Renal pelvis (tissue), 4 donors: Measurements from ENCODE around the gene IGF2BP1. TPM values are rescaled to one million over a fixed set of nuclear protein-coding genes. Genes with fewer than 3 reads are reported as not detected.
"Not testable (repeated sequence)": the region's sequence is repeated elsewhere in the genome, so short reads cannot be mapped to it uniquely, and the experiment has no call there.

Experiments used
- DNase-seq: peaks from one replicate; pipeline ENCODE4 v3.0.0-alpha.2; 2013
- polyA plus RNA-seq, 3 donors: library from polyadenylated mRNA; unstranded; fragments of 120-200 nt; gene quantifications; one replicate each; pipeline ENCODE4 v1.2.1, GENCODE V29; 2013; ENCODE audit not compliant: insufficient read length in 3 of 3

The IGF2BP1 gene
- polyA plus RNA-seq, 3 donors, result 25.4 to 31.8 (median 27.0) TPM

GRCh38 chr17:48994549-48995303 lies 2.5 kb upstream of the IGF2BP1 start:
- no peak for DNase-seq

- no peak for DNase-seq
These were observed 1.7 kb upstream of the IGF2BP1 start for GRCh38 chr17:48995304-48995973.

GRCh38 chr17:48995974-48996721 lies 1.0 kb upstream of the IGF2BP1 start:
- DNase-seq, result no peak

GRCh38 chr17:48996722-48997102 lies 473 bp upstream of the IGF2BP1 start:
- no peak for DNase-seq

GRCh38 chr17:48997827-48998586 lies 822 bp downstream of the IGF2BP1 start:
- DNase-seq, result no peak

- no peak for DNase-seq
These were observed 1.6 kb downstream of the IGF2BP1 start for GRCh38 chr17:48998587-48999440.

GRCh38 chr17:49000943-49001342 lies 3.8 kb downstream of the IGF2BP1 start:
- DNase-seq, result no peak

- DNase-seq, result no peak
These were observed 4.5 kb downstream of the IGF2BP1 start for GRCh38 chr17:49001671-49002070.

GRCh38 chr17:49002331-49002730 lies 5.1 kb downstream of the IGF2BP1 start:
- no peak for DNase-seq

- no peak for DNase-seq
These were observed 5.6 kb downstream of the IGF2BP1 start for GRCh38 chr17:49002766-49003165.

GRCh38 chr17:49003557-49004511 lies 6.6 kb downstream of the IGF2BP1 start:
- DNase-seq, result no peak

- DNase-seq, result no peak
These were observed 8.0 kb downstream of the IGF2BP1 start for GRCh38 chr17:49005140-49005539.

GRCh38 chr17:49008908-49009307 lies 11.7 kb downstream of the IGF2BP1 start:
- DNase-seq, result not testable (repeated sequence)

- DNase-seq, result no peak
These were observed 15.6 kb downstream of the IGF2BP1 start for GRCh38 chr17:49012769-49013255.

GRCh38 chr17:49013311-49014213 lies 16.4 kb downstream of the IGF2BP1 start:
- DNase-seq, result no peak

- no peak for DNase-seq
These were observed 18.2 kb downstream of the IGF2BP1 start for GRCh38 chr17:49015179-49015923.

GRCh38 chr17:49015924-49016774 lies 19.0 kb downstream of the IGF2BP1 start:
- no peak for DNase-seq
